Activated gamma-delta T cell (primary cell): Measurements from ENCODE around the gene DUSP16.
"Not testable (repeated sequence)": the region's sequence is repeated elsewhere in the genome, so short reads cannot be mapped to it uniquely, and the experiment has no call there.

Experiments
- DNase-seq: peaks from one replicate; lab custom pipeline; 2025; lab: John Stamatoyannopoulos, UW

DUSP16 gene

GRCh38 chr12:12521888-12522287, 40.8 kb downstream of the DUSP16 start:
- no peak for DNase-seq

DNA sequence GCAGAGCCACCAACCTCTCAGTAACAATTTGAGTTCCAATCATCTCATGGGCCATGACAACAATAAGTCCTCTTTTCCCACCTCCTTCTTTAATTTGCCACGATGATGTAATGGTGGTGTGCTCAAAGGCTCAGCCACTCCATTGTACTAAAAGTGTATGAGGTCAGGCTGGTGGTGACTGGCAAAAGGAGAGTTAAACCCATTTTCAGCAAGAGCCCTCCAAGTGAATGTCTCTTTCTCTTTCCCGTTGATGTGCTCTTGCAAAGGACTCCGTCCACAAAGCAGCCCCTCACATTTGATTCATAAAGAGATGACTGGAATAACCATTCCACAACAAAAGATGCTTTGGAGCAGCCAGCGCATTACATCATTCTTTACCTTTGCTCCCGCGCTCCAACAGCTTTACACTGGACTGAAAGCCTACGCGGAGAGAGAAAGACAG, 41.6 kb downstream of the DUSP16 start:
- no peak for DNase-seq

DNA sequence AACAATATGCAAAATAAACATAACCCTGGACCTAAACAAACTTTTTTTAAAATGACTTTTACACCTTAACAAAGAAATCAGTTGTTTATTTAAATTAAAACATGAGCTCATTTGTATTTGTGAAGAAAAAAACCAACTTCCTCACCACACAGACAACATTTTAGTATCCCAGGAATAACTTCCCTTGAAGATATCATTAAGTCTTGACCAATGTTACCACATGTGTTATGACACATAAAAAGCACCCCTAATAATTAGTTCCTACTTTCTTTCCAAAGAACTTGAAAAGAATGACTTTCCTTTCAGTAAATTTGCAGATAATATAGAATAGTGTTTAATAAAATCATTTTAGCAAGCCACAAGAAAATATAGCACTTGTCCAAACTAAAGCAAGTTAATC, 42.4 kb downstream of the DUSP16 start:
- DNase-seq: no peak

DNA sequence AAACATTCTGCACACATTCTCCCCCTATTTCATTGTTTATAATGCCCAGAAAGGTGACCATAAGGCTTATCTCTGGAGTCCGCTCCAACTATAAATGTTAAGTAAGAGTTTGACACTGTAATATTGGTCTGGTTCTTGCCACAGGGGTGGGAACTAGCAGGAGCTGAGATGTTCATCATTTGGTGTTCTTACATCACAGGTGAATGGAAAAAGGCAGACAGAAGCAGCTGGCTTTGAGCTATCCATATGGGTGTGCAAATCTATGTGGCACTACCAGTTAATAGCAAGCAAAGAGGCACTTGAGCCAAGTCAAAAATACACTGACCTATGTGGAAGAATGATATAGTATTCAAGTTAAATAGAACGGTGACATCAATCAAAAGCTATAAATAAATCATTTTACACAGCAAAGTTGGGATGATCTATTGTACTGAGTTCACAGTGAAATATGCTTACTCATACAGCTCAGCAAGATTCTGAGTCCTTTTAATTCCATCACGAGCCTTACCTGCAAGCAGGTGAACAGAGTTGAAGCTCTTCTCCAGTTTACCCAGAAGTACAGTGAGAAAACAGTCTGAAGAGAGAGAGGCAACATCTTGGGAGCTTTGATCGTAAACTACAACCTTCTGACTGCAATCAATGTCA, 43.2 kb downstream of the DUSP16 start:
- DNase-seq: no peak

DNA sequence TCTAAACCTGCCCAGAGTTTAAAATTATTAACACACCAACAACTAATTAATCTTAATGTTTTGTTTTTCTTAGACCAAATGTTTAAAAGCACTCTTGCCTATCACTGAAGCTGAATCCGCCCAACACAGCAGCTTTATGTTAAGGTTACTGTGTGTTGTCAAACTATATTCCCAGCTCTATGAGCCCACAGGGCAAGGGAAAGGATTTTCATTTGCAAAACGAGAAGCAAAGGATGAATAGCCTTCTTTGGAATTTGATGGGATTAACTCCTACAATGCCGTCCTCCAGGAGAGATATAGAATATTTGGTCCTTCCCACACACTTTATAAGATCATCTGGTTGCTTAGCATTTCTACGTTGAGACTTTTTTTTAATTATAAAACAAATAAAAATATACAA, 43.7 kb downstream of the DUSP16 start:
- no peak for DNase-seq

GRCh38 chr12:12518464-12518845, 44.2 kb downstream of the DUSP16 start:
- no peak for DNase-seq

GRCh38 chr12:12513416-12514006, 49.2 kb downstream of the DUSP16 start:
- DNase-seq: no peak

DNA sequence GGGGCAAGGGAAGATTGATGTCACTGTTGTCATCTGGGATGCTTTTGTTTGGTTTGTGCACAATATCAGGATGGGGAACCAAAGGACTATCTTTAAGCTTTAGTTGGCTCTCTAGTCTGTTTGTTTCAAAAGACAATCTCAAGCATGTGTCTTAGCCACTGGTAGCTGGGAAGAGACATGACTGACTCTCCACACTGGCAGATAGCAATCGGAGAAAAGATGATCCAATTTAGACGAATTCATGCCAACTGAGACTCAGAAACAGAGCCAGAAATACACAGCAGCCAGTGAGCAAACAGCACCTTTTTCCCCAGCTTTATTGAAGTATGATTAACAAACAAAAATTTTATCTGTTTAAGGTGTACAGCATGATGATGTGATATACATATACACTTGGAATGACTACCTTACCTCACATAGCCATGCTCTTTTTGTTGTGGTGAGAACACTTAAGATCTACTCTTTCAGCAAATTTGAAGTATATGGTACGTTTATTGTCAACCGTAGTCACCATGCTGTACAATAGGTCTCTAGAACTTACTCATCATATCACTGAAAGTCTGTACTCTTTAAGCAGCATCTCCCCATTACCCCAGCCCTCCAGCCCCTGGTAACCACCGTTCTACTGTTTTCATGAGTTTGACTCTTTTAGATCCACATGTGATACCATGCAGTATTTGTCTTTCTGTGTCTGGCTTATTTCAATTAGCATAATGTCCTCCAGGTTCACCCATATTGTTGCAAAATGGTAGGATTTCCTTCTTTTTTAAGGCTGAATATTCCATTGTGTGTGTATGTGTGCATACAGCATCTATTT, 50.6 kb downstream of the DUSP16 start:
- no peak for DNase-seq

DNA sequence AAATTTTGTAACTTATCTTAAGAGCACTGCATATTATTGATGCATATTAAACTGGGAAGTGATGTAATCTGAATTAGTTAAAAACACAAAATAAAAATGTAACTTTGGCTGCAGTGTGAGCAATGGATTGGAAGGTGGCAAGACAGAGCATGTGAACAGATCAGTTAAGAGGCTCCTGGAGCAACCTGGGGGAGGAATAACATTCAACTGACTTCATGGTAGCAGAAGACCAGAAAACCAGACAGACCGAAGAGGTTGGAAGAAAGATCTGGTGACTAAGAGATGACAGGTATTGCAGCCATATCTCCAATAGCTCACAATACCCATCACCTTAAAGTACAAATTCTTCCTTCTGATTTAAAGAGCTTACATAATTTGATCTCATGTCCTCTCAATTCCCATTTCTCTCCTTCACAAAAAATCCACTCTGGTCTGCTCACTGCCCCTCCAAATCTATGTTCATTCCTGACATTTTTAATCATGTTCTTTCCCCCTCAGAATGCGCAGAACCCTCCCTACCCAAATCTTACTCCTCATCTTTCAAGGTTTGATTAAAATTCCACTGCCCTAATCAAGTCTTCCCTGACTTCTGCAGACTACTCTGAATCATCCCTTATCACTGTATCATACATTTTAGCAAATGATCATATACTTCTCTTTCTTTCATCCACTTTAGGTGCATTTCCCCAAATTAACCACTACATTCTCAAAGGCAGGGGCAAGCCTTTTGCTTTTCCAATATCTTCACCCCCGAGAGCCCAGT, 51.5 kb downstream of the DUSP16 start:
- no peak for DNase-seq

- no peak for DNase-seq
These were observed 52.1 kb downstream of the DUSP16 start for GRCh38 chr12:12510551-12510950.

GRCh38 chr12:12510141-12510540, 52.5 kb downstream of the DUSP16 start:
- no peak for DNase-seq

DNA sequence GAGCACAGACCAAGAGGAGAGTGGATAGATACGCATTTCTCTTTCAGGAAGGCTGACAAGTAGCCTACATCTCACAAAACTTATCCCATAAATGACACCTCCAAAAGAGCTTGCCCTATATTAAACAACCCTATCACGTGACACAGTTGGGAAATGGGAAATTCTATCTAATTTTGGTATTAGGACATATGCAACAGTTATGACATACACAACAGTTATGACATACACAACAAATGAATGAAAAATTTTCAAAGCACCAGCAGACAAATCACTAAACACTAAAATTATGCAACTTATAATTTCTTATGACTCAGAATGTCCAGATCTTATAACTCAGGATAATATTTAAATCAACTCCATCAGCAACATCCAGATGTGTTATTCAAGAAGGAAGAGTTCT, 54.1 kb downstream of the DUSP16 start:
- DNase-seq: no peak

DNA sequence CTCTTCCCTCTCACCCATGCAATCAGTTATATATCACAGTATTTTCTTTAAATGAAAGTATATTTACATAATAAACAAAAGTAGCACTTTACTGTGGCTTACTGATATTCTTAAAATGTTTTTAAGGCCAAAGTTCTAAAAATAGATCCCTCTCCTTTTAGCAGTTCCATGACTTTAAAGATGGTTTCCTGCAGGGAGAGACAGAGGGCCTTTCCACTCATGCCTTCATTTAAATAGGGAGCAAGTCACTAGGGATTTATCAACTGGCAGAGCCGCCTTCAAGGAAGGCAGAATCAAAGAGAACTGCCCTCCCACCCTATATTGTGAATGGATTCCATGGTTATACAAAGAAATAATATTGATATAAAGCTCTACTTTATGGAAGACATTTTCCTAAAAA, 55.5 kb downstream of the DUSP16 start:
- no peak for DNase-seq

- no peak for DNase-seq
These were observed 56.2 kb downstream of the DUSP16 start for GRCh38 chr12:12506496-12506890.

GRCh38 chr12:12505544-12506495, 56.8 kb downstream of the DUSP16 start:
- DNase-seq: no peak

GRCh38 chr12:12503384-12504078, 59.1 kb downstream of the DUSP16 start:
- DNase-seq: no peak

- DNase-seq: no peak
These were observed 59.9 kb downstream of the DUSP16 start for GRCh38 chr12:12502815-12503151.

DNA sequence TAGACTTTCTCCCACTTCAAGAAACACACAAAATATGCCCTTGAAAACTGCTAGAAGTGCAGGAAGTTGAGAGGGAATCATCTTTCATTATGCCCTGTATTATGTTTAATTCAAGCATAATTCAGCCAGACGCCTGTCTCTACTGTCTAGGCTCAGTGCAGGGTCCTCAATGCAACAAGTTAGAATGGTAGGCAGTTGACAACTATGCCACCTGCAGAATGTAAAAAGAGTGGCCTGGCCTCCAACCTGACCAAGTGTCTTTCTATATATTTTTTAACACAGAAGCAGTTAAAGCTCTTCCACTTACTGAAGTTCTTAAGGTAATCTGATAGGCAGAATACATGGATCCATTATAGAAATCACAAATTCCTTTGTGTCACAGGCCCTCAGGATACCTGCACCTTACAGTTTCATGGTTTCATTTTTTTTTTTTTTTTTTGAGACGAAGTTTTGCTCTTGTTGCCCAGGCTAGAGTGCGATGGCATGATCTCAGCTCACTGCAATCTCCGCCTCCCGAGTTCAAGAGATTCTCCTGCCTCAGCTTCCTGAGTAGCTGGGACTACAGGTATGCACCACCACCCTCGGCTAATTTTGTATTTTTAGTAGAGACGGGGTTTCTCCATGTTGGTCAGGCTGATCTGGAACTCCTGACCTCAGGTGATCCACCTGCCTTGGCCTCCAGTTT, 60.4 kb downstream of the DUSP16 start:
- not testable (repeated sequence) for DNase-seq

DNA sequence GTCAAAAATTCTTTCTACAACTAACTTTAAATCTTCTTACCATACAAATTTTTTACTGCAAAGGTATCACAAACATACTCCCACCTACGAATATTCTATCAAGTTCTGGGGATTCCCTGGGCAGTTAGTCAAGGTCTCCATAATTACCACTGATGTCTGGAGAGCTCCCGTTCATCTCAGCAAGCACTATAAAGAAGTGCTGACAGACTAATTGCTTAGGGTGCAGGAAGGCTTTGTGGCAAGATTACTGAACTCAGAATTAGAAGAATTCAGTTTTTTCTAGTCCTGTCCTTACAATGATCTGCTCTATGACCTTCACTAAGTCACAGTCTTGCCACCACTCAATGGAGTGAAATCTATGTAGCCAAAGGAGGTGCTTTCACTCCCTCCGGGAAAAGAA, 61.5 kb downstream of the DUSP16 start:
- DNase-seq: no peak

DNA sequence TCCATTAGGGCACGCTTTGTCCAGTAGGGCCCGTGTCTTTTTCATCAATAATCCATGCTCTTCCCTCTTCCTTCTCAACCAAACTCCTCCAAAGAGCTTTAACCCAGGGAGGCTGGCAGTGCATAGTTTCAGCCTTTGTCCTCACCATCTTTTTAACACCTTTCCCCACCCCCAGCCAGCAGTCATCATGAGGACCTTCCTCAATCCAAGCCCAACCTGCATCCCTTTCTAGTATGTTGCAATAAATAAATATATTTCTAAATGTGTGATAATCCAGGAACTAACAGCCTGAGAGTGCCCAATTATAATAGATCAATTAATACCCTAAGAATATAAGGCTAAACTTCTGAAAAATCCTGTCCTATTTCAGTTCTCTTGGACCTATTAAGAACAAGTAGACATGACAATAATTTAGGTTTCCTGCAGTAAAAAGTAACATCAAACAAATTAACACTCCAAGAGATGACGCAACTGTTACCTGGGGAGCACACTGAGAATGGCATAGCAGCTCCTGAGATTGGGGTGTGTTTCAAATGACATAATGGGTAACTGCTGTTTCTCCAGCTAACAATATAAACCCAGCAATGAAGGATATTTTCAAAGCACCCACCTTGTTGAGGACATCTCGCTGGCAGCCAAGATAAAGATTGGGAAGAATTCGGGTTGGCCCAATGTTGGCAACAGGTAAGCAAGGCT, 62.6 kb downstream of the DUSP16 start:
- no peak for DNase-seq
